AG10803 (cell line): ENCODE results near the gene MEF2A.

Experiments
- DNase-seq: peaks from one replicate; pipeline ENCODE4 v3.0.0; 2010; ENCODE audit warnings: low read depth
- H3K4me3 ChIP-seq: 2 replicates; pipeline ENCODE4 v1.5.1; 2011; ENCODE audit warnings: mild to moderate bottlenecking, low read length, control low read depth
- CTCF ChIP-seq: conservative IDR thresholded peaks from 2 replicates; pipeline ENCODE4 v1.5.1; 2011; ENCODE audit warnings: mild to moderate bottlenecking, low read length, control low read depth, inconsistent platforms

Gene MEF2A

GRCh38 chr15:99717161-99718009, 151.6 kb downstream of the MEF2A start:
- no peak for TF ChIP-seq CTCF
- H3K4me3 ChIP-seq, result no peak overlapping the region
- peak; percentile 33 for DNase-seq

- no peak for DNase-seq
- no peak overlapping the region for H3K4me3 ChIP-seq
- no peak for TF ChIP-seq CTCF
These were observed 152.6 kb downstream of the MEF2A start for GRCh38 chr15:99718421-99718820.

GRCh38 chr15:99719096-99719541, 153.3 kb downstream of the MEF2A start:
- no peak overlapping the region for H3K4me3 ChIP-seq
- DNase-seq, result peak; percentile 82
- TF ChIP-seq CTCF, result no peak

- no peak for DNase-seq
- no peak overlapping the region for H3K4me3 ChIP-seq
- TF ChIP-seq CTCF, result no peak
These were observed 154.7 kb downstream of the MEF2A start for GRCh38 chr15:99720533-99720932.

GRCh38 chr15:99721104-99721778, 155.5 kb downstream of the MEF2A start:
- no peak for DNase-seq
- no peak for TF ChIP-seq CTCF
- H3K4me3 ChIP-seq, result no peak overlapping the region

- no peak for TF ChIP-seq CTCF
- H3K4me3 ChIP-seq, result no peak overlapping the region
- DNase-seq, result no peak
These were observed 156.1 kb downstream of the MEF2A start for GRCh38 chr15:99721896-99722295.

GRCh38 chr15:99722406-99722805, 156.6 kb downstream of the MEF2A start:
- no peak overlapping the region for H3K4me3 ChIP-seq
- no peak for DNase-seq
- TF ChIP-seq CTCF, result no peak
